GM19468 (cell line): ENCODE data around the gene ITIH1.

ENCODE experiments used
- ATAC-seq: cut with Tn5 transposase; IDR thresholded peaks from one replicate; pipeline ENCODE4 v1.9.1; 2021; ENCODE audit warnings: mild to moderate bottlenecking, moderate library complexity, moderate number of reproducible peaks; ENCODE audit not compliant: unreplicated experiment; ENCODE audit errors: extremely low read depth

ITIH1 gene

GRCh38 chr3:52835766-52836470 lies 58.5 kb downstream of the ITIH1 start:
- no peak for ATAC-seq

- no peak for ATAC-seq
Observed at GRCh38 chr3:52836471-52836845, 59.1 kb downstream of the ITIH1 start.

GRCh38 chr3:52836986-52837385 lies 59.6 kb downstream of the ITIH1 start:
- no peak for ATAC-seq

DNA sequence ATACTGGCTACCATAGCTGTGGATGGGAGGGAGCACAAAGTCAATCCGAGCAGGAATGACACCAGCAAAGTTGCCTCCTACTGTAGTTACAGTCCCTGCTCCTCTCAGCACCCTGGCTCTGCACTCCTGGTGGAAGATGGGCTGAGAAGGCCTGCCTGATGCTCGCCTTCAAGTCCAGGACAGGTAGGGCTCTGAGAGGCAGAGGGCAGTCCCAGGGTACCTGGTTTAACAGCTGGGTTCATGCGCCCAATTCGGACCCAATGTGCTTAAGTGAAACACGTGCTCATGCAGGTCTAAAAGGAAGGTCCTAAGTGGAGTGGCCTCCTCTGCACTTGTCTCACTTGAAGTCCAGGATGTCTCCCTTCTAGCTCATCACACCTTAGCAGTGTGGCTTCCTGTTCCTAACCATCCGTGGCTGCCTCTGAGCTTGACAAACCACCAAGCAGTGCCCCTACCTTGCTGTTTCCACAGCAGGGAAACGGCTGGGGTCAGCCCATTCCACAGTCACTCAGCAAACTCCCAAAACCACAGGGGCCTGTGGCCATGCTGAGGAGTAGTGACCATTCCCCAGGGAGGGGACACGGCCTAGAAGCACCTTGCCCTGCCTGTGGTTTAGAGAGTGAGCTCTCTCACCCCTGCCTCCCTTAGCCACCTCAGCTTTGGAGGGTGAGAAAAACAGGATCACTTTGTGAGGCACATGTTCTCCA lies 61.3 kb downstream of the ITIH1 start:
- ATAC-seq: no peak

- ATAC-seq: no peak
Observed at GRCh38 chr3:52839268-52839575, 61.8 kb downstream of the ITIH1 start.

- ATAC-seq: no peak
Observed at GRCh38 chr3:52839892-52840545, 62.6 kb downstream of the ITIH1 start.

GRCh38 chr3:52841211-52841980 lies 64.0 kb downstream of the ITIH1 start:
- no peak for ATAC-seq
